Mucosa of rectum (tissue), 2 donors: ENCODE data around the gene CFAP43.

Experiments
- H3K27ac ChIP-seq, 2 donors: one replicate each; pipeline ENCODE4 v1.7.0; 2013; ENCODE audit warnings: inconsistent platforms in 2 of 2, low read depth in 2 of 2, low read length in 2 of 2
- H3K27me3 ChIP-seq, 2 donors: one replicate each; pipeline ENCODE4 v1.7.0; 2013; ENCODE audit warnings: low read length in 2 of 2; ENCODE audit not compliant: control insufficient read depth in 2 of 2, insufficient read depth in 2 of 2
- H3K36me3 ChIP-seq, 2 donors: one replicate each; pipeline ENCODE4 v1.7.0; 2013; ENCODE audit warnings: low read length in 2 of 2; ENCODE audit not compliant: control insufficient read depth in 2 of 2, insufficient read depth in 2 of 2
- H3K4me1 ChIP-seq, 2 donors: one replicate each; pipeline ENCODE4 v1.7.0; 2013; ENCODE audit warnings: low read length in 2 of 2, mild to moderate bottlenecking in 1 of 2; ENCODE audit not compliant: control insufficient read depth in 2 of 2, insufficient read depth in 2 of 2
- H3K4me3 ChIP-seq, 2 donors: one replicate each; pipeline ENCODE4 v1.7.0; 2013; ENCODE audit warnings: low read length in 2 of 2
- H3K9ac ChIP-seq, 2 donors: one replicate each; pipeline ENCODE4 v1.7.0; 2013; ENCODE audit warnings: low read length in 2 of 2, low read depth in 1 of 2, mild to moderate bottlenecking in 1 of 2
- H3K9me3 ChIP-seq, 2 donors: one replicate each; pipeline ENCODE4 v1.7.0; 2013; ENCODE audit warnings: low read length in 2 of 2; ENCODE audit not compliant: control insufficient read depth in 2 of 2
- donor health status: healthy.
- donor health status: Normal muscosa, but diverticular disease.

Gene CFAP43

GRCh38 chr10:104122225-104123107 lies 109.7 kb downstream of the CFAP43 start:
- H3K27me3 ChIP-seq, result no peaks in the 10 kb centered on the region
- H3K4me3 ChIP-seq, result peak overlapping the region; percentile 97 to 98
- peak overlapping the region; percentile 89 to 90 for H3K27ac ChIP-seq
- peaks cover 5 to 10% of the 10 kb centered on the region in 2 donors for H3K4me1 ChIP-seq
- peak overlapping the region; percentile 97 to 98 for H3K9ac ChIP-seq
- no peaks in the 10 kb centered on the region for H3K9me3 ChIP-seq
- no peaks in the 10 kb centered on the region for H3K36me3 ChIP-seq

GRCh38 chr10:104121485-104122224 lies 110.5 kb downstream of the CFAP43 start, which contains the start of gene SFR1:
TSS of gene SFR1 (plus strand) at chr10:104122171. CDS start at chr10:104122184, 13 bp downstream.
- Histone ChIP-seq H3K9ac (peak within 1 kb of the TSS; percentile 97 to 100), H3K9me3 (no peaks in the 10 kb centered on the region), H3K36me3 (no peaks in the 10 kb centered on the region), H3K27me3 (no peaks in the 10 kb centered on the region), H3K4me1 (peaks cover 5 to 10% of the 10 kb centered on the region in 2 donors), H3K27ac (peak within 1 kb of the TSS; percentile 98 to 100), H3K4me3 (peak within 1 kb of the TSS; percentile 97 to 98)

- Histone ChIP-seq H3K4me3 (peak overlapping the region; percentile 97), H3K9ac (peak overlapping the region; percentile 85 to 100), H3K36me3 (no peaks in the 10 kb centered on the region), H3K27ac (peak overlapping the region; percentile 98 to 100), H3K27me3 (no peaks in the 10 kb centered on the region), H3K4me1 (peaks cover 5 to 10% of the 10 kb centered on the region in 2 donors), H3K9me3 (no peaks in the 10 kb centered on the region)
Observed at GRCh38 chr10:104120903-104121484, 111.2 kb downstream of the CFAP43 start.

GRCh38 chr10:104120512-104120902 lies 111.7 kb downstream of the CFAP43 start:
- Histone ChIP-seq H3K9me3 (no peaks in the 10 kb centered on the region), H3K27me3 (no peaks in the 10 kb centered on the region), H3K4me3 (peak overlapping the region; percentile 97), H3K36me3 (no peaks in the 10 kb centered on the region), H3K9ac (peak overlapping the region; percentile 55 to 60), H3K27ac (peak overlapping the region; percentile 98 to 100), H3K4me1 (peaks cover 5 to 10% of the 10 kb centered on the region in 2 donors)

DNA sequence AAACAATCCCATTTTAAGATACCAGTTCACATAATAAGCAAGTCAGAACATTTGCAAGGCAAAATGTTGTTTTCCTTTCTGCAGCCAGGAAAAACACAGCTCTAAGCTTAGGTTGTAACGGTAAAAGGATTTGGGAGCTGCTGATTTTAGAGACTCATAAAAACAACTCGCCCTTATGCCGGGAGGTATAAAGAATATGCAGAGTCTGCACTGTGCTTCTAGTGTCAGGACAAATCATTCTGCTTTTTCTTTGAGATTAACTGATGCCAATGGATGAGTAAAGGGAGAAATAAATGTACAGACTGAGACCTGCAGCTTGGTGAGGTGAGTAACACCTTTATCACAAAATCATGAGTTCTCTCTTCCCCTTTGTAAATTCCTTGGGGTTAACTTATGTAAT lies 112.2 kb downstream of the CFAP43 start:
- H3K36me3 ChIP-seq, result no peaks in the 10 kb centered on the region
- H3K27me3 ChIP-seq, result no peaks in the 10 kb centered on the region
- no peaks in the 10 kb centered on the region for H3K9me3 ChIP-seq
- peaks cover 5 to 10% of the 10 kb centered on the region in 2 donors for H3K4me1 ChIP-seq
- no peak overlapping the region for H3K27ac ChIP-seq
- no peak overlapping the region for H3K4me3 ChIP-seq
- no peak overlapping the region for H3K9ac ChIP-seq

- peaks cover 5 to 10% of the 10 kb centered on the region in 2 donors for H3K4me1 ChIP-seq
- H3K9ac ChIP-seq, result no peak overlapping the region
- H3K27me3 ChIP-seq, result no peaks in the 10 kb centered on the region
- H3K27ac ChIP-seq, result no peak overlapping the region
- no peaks in the 10 kb centered on the region for H3K9me3 ChIP-seq
- H3K36me3 ChIP-seq, result no peaks in the 10 kb centered on the region
- no peak overlapping the region for H3K4me3 ChIP-seq
Observed at GRCh38 chr10:104117839-104118323, 114.3 kb downstream of the CFAP43 start.

DNA sequence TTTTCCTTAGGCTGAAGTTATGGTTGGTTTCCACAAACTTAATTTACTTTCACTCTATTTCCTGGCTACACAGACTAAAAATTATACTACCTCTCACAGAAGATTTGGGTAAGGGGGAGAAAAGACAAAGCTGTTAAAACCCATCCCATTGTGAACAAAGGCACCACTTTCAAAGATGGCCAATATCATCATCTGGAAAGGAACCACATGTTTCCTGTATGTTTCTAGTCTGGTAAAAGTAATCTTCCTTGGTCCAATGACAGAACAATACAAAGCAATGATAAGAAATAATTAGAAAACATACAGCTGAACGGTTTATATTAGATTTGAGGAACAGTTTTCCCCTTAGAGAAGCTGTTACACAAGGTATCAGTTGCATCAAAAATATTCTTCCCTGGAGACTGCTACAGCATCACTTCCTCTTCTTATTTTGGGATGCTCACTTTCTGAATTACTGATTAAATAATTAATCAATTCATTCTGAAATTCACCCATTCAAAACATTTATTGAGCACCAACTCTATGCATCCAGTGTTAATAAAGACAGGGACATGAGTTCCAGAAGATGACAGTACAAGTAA lies 118.7 kb downstream of the CFAP43 start:
- H3K4me1 ChIP-seq, result peaks cover 0 to 6% of the 10 kb centered on the region in 2 donors
- H3K4me3 ChIP-seq, result no peak overlapping the region
- no peaks in the 10 kb centered on the region for H3K36me3 ChIP-seq
- no peak overlapping the region for H3K9ac ChIP-seq
- H3K27ac ChIP-seq, result no peak overlapping the region
- H3K9me3 ChIP-seq, result no peaks in the 10 kb centered on the region
- no peaks in the 10 kb centered on the region for H3K27me3 ChIP-seq

GRCh38 chr10:104109908-104110662 lies 122.1 kb downstream of the CFAP43 start:
- H3K27ac ChIP-seq, result no peak overlapping the region
- H3K9me3 ChIP-seq, result no peaks in the 10 kb centered on the region
- no peaks in the 10 kb centered on the region for H3K36me3 ChIP-seq
- no peaks in the 10 kb centered on the region for H3K4me1 ChIP-seq
- H3K27me3 ChIP-seq, result no peaks in the 10 kb centered on the region
- no peak overlapping the region for H3K9ac ChIP-seq
- H3K4me3 ChIP-seq, result no peak overlapping the region

GRCh38 chr10:104104926-104105325 lies 127.2 kb downstream of the CFAP43 start:
- H3K9me3 ChIP-seq, result no peaks in the 10 kb centered on the region
- no peaks in the 10 kb centered on the region for H3K27me3 ChIP-seq
- no peaks in the 10 kb centered on the region for H3K4me1 ChIP-seq
- H3K36me3 ChIP-seq, result no peaks in the 10 kb centered on the region
- H3K4me3 ChIP-seq, result no peak overlapping the region
- no peak overlapping the region for H3K27ac ChIP-seq
- H3K9ac ChIP-seq, result no peak overlapping the region
